Left kidney (tissue), 2 donors: ENCODE data around the gene STOML2. TPM values are rescaled to one million over a fixed set of nuclear protein-coding genes. Genes with fewer than 3 reads are reported as not detected.
A peak's percentile ranks its signal among the peaks of the same experiment; 100 is the strongest.

Source experiments
- DNase-seq: peaks from one replicate; pipeline ENCODE4 v3.0.0-alpha.2; 2013
- polyA plus RNA-seq: library from polyadenylated mRNA; unstranded; fragments of 120-200 nt; gene quantifications from one replicate; pipeline ENCODE4 v1.2.1, GENCODE V29; 2013; ENCODE audit not compliant: insufficient read length

STOML2 gene
- polyA plus RNA-seq, 1 donor: 125 TPM

DNA sequence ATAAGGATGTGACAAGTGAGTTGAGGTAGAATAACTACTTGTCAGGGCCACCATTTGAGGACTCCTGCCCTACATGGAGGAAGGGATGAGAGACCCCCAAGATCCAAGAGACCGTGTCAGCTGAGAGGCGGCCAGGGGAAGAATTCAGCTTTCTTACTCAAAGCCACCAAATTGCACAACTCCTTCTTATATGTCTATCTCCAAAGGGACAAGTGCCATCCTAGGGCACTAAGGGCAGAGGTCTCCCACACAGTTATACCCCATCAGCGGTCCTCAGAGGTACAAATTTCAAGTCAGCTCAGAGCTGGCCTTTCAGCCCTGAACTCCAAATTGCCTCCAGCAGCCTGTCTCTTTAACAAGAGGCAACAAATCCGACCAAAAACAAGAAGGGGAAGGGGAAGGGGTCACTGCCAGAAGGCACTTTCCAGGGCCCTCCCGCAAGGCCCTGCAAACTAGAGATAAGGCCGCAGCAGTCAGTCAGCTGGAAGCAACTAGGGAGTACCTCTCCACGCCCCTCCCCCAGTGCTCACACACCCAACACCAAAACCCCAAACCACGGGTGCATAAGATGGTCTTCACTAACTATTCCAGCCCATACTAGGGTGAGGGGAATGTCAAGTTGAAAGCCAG, 6.1 kb upstream of the STOML2 start:
- DNase-seq: no peak

DNA sequence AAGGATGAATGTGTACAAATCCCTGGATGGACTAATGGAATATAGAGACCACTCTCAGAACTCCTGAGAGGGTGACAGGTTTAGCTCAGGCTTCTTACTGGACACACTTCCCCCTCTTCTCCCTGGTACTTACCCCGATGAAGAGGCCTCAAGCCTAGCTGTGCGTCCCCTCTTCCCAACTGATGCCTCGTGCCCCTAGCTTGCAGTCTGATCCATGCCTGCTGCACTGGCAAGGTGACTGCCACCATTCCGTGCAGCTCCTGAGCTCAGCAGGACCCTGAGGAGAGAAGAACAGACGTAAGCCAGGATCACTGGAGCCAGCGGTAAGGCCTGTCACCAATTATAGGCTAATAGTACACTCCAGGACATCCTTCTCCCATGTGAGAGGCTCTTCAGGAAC, 5.5 kb upstream of the STOML2 start:
- DNase-seq: no peak

DNA sequence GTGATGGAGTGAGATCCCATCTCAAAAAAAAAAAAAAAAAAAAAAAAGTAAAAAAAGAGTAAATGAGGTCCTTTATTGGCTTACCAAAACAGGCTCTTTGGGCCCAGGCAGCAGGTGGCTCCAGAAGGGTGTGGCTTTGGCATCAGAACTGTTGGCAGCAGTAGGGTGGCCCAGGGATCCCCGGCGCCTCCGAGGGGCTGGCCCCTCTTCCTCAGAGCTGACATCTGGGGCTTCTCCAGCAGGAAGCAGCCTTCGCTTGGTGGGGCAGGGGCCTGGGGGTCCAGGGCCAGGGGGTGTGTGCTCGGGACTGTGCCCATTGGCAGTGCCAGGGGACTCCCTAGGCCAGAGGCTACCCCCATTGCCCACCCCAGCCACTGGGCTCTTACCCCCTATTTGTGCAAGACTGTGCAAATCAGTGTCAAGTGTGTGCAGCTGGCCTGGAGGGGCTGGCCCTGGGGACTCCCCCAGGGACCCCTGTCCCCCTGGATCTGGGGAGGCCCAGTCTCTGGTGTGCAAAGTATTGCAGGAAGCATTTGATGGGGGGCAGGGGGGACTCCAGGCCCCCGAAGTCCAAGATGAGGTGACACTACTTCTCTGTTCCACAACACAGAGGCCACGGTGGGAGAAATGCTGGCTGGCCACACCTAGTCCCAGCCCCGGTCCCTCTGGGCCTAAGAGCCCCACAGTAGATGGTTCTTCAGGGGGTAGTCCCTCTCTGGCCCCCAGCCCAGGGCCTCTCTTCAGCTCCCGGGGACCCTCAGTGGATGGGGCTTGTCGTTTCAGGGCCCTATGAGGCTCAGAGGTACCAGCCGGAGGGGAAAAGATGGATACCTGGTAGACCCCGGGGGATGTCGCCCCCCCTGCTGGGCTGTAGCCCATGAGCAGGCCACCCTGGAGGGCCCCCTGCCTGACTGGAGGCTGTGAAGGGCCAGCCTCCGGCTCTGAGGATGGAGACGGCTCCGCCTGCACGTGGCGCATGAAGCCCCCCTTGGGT, 4.7 kb upstream of the STOML2 start:
- no peak for DNase-seq

DNA sequence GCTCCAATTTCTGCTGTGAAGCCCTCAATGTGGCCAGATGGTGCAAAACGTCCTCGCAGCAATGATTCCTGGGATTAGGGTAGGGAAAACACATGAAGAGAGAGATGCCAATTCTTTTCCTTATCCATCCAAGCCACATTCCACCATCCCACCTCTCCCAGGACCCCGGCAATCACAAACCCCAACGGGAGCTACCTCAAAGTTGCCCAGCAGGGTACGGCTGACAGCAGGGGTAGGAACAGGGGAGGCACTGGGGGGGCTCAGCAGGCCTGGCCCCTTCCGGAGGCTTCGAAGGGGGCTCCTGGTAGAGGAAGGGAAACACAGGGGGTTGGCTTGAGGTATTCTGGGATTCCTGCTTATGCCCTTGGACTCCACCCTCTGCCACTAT, 3.4 kb upstream of the STOML2 start:
- DNase-seq: no peak

DNA sequence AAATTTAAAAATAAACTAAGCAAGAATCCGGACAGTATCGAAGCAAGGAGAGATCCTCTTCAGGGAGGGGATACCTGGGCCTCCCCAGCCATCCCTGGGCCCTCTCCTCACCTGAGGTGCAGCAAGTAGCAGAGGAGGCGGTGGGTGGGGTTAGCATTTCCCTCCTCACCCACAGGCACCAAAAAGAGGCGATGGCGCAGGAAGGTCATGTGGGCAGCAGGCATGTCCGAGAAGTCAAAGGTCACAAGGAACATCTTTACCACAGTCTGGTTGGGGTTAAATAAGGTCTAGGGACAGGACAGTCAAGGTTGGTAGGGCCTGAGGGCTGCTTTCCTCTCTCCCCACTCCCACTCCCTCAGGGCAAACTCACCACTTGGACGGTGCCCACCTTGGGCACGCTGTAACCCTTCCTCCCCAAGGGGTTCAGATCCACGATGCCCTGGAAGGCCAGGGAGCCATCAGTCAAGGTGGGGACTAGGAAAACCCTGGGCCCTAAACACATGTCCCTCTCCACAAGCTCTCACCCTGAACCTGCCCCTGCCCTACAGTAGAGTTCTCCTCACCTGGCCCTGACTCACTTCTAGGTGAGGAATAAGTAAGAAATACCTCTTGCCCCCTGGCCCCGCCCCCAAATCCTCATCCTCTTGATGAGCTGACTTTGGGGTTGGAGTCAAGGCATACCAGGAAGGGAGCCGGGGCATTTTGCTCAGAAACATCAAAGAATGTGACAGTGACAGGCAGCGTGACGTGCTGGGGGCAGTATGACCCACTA, 2.8 kb upstream of the STOML2 start:
- DNase-seq: no peak

DNA sequence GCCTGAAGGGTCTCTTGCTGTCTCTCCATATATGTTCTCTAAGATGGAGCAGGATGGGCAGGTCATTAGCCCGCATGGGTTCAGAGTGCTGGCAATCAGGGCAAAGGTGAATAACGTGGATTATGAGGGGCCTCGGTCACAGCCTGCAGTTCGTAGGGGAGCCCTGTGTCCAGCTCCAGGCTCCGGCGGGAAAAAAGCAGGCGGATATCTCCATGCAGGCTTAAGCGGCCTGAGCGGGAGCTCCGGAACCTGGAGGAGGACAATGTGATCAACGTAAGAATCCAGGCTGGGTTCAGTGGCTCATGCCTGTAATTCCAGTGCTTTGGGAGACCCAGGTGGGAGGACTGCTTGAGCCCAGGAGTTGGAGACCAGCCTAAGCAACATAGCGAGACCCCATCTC, 2.2 kb upstream of the STOML2 start:
- DNase-seq: no peak

DNA sequence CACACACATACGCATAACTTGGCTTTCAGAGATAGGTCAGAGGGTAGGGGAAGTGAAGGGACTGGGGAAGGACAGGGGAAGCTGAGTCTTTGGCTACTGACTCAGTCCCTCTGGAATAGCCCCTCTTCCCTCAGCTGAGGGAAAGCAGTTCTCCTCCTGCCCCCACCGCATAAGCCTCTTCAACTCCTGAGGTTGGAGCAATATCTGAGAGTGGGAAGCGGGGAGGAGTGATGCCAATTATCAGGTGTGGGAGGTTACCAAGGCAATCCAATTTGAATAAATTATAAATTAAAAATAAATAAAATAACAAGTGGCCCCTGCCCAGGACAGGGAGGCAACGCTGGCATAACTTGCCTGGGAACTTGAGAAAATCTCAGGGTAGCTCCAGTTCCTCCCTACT, 1.7 kb upstream of the STOML2 start:
- DNase-seq: no peak

DNA sequence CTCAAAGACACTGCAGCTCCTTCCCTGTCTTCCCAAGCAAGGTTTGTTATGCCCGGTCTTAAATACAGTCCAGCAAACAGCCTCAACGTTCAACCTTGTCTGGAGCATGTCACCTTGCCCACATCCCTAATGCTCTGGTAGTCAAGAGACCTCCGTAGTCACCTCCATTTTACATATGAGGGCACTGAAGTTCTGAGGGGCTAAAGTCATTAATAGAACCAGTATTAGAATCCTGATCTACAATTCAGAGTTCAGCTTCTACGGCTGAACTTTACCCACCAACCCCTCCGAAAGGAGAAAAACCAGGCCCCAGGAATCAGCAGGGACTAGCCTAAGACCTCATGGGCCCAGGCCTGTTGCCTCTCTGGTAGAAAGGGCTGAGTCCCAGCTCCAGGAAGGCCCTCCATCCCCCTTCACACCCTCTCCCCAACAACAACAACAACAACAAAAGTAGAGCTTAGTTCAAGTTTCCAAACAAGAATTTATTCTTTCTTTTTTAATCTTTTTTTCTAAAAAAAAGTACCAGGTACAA, 795 bp upstream of the STOML2 start:
- DNase-seq: no peak

DNA sequence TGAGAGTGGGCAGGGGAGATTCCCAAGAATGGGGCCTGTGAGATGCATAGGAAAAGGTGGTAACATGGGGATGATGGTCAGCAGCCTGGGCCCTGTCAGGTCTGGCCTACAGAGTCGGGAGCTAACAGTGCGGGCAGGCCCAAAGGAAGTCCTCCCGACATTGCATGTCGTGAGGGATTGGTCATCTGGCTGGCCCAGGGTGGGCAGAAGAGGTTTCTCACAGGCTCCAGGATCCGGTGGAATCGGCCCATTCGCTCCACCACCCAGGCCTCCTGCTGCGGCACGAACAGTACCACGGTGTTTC, 514 bp downstream of the STOML2 start:
- no peak for DNase-seq

DNA sequence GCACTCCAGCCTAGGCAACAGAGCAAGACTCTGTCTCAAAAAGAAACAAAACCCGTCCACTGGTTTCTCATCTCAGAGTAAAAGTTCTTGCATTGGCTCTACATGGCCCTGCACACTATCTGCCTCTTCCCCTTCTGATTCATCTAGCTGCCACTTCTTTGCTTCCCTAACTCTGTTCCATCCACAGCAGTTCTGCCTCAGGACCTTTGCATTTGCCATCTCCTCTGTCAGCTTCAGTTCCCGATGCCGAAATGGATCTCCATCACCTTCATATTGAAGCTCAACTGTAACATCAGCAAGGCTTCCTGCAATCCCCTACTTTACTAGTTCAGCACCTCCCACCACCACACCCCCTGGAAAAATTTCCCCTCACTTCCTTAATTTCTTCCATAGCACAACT, 5.4 kb downstream of the STOML2 start:
- no peak for DNase-seq

DNA sequence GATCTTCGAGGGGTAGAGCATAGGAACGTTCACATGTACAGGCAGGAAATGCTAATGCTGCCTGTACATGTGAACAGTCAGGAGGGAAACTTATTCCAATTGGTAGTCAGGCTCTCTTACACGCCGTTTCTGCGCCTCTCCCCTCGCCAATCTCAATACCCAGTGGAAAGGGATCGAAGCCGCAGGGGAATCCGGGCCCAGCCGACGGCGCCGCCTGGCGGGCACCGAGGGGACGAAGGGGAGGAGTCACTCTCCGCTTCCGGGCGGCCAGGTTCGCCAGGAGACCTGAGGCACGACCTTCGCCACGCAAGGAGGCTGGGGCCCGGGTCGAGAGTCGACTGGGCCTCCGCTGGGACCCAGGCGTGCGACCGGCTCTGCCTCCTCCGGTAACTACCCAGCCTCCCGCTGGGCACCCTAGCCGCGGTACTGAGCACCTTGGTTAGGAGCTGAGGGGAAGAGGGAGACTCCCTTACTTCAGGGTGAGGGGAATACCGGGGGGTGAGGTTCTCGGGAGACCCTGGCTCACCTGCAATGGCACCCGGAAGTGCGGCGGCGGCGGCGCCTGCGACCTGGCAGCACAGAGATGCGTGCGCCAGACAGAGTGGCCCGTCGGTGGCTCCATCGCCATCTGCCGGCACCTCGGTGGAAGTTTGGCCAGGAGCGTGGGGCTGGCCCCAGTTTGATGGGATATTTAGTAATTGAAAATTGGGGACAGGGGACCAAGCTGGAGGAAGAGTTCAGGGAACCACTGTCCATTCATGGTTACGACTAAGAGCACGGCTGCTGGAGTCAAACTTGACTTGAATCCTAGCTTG, 6.7 kb downstream of the STOML2 start, which contains the start of gene PIGO:
Gene PIGO, minus strand, starts transcription at position 557 of the 815 bp plus-strand sequence. CDS start 1,026 bp downstream, outside the sequence.
- DNase-seq: peak; percentile 78

DNA sequence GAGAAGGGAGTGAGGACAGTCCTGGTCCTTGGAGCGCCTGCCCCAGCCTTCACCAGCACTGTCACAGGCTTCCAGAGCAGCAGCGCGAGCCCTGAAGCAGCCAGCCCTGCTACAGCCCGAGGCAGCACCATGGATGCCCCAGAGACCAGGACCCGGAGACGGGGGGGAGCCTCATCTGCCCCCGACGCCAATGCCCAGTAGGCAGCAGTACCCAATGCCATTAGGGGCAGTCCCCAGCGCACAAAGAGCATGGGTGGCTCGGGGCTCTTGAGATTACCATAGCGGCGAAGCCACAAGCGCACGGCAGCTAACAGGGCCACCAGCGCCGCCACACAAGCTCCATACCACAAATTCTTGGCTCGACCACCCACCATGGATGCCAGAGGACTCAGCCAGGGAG, 11.4 kb downstream of the STOML2 start:
- DNase-seq: no peak

DNA sequence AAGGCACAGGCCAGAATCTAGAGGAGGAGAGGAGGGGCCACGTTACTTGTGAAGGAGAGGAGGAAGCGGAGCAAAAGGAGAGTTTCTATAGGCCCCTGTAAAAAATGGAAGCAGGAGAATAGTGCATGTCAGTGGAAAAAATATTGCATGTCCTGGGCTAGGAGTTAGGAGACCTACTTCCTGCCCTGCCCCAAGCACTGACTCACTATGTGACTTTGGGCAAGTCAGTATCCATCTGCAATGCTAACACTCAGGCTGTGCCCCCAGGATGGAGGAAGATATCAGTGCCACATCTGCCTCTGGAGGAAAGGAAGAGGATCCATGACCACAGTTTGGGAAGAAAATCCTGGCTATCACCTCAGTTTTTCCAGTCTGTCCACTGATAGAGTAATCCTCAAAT, 13.5 kb downstream of the STOML2 start:
- no peak for DNase-seq

DNA sequence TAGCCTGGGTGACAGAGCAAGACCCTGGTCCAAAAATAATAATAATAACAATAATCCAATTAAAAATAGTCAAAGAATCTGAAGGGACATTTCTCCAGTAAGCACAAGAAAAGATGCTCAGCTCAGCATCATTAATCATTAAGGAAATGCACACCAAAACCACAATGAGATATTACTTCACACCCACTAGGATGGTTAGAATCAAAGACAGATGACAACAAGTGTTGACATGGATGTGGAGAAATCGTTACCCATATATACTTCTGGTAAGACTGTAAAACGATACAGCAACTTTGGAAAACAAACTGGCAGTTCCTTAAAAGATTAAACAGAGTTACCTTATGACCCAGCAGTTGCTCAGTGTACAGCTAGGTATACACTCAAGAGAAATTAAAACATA, 17.9 kb downstream of the STOML2 start:
- no peak for DNase-seq

DNA sequence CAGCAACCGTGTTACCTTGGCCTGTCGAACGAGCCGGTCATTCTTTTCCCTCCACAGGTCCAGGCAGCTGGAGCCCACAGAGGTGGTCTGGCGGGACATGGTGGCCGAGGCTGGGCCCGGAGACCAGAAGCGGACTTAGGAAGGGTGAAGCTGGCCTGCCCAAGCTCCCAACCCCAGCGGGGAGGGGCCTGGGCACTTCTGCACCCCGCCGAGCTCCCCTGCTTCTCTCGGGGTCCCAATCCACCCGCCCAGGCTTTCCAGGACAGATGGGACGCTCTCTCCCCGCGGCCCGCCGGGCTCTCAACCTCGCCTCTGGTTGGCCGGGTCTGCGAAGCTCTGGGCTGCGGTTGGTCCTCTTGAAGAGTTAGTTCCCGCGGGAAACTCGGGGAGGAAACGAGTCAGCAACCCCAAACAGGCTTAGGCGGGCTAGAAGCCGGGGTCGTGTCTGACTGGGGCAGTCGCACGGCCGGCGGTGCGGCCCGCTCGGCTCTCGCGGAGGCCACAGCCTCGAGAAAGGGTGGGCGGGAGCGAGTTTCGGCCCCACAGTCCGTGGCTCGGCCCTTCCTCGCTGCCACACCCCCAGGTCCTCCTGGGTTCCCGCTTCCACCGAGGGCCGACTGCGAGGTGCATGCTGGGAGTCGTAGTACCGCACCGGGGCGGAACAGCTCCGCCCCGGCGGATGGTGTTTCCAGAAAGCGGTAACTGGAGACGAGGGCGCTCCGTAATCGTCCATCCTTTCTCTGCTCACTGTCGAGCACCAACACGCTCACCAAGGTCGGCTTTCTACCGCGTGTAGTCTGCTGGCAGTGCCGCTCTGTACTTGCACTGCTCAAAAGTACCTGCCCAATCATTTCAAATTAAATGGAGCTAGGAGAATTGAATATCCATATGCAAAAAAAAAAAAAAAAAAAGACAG, 23.2 kb downstream of the STOML2 start, which contains the start of gene FANCG:
Gene FANCG, minus strand, starts transcription at position 517 of the 916 bp plus-strand sequence. Its CDS starts 418 bp downstream, at position 99.
- DNase-seq: peak; percentile 90

DNA sequence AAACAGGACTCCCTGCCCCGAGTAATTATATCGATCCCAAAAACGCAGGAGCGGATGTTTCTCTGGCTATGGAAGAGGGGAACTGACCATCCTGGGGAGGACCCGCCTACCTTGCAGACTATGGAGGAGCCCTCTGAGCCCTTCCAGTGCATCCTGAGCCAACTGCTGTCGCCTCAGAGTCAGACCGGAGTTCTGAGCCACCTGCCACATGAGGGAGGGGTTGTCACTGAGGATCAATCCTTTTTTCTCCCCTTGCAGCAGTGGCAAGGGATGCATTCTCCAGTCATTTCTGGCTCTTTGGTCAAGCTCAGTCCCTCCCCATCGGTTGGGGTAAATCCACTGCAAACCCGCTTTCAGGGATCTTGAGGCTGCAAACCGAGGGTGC, 23.9 kb downstream of the STOML2 start:
- DNase-seq: no peak

DNA sequence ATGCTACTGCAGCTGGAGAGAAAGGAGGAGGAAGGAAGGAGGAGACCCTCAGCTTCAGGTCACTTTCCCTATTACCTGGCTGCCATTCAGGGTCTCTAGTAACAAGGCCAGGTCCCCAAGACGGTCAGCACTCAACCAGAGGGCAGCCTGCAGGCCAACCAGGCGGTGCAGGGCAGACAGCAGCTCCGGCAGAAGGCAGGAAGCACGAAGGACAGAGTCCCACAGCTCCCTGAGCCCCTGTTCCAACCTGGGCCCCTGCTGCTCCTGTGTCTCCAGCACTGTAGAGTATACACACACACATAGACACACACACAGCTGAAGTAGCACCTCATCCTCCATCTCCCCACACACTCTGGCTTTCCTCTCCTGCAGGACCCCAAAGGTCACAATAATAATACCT, 24.9 kb downstream of the STOML2 start:
- DNase-seq: no peak

DNA sequence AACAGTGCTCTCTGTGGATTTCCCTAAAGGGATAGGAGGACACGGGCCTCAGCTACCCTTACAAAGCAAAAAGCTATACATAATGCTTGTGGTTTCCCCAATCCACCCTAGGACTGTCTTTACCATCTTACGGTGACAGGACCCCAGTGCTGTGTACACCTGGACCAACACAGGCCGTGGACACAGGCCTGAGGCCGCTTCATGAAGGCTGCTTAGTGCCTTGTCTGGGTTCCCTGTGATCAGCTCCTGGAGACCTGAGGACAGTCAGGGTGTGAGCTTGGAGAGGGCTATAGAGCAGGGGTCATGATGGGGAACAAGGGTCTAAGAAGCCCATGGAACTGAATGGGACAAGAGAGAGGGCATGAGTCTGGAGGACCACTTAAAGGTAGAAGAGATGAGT, 26.1 kb downstream of the STOML2 start:
- no peak for DNase-seq

DNA sequence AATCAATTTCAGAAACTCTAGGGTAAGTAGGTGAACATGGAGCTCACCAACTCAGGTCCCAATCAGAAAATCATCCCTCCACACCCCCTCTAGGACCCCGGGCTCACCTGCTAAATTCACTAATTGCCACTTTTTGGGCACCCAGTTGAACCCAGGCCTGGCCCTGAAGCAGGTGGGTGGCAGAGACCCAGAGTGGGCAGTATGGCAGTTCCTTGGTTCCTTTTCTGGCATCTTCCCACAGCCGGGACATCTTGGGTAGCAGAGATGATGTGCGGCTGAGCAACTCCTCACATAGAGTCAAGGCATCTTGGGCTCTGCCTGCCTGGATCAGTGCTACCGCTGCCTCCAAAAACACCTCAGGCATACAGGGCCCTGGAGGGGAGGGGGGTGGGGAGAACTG, 27.6 kb downstream of the STOML2 start:
- DNase-seq: no peak

DNA sequence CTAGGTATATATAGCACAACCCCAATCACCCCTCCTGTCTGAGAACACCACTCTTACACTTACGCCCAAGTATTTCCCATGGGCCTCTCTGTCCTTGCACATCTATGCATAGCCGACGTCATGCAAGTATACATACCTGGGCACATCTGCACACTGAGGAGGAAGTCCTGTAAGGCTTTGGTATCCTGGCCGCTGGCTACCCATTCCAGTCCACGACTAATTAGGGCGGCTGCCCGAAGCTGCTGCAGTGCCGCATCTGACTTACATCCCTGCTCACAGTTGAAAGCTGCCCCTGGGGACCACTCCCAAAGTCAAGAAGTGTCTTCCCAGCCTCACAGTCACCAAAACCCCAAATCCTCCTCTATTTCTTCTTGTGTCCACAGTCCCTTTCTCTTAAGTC, 28.1 kb downstream of the STOML2 start:
- no peak for DNase-seq

DNA sequence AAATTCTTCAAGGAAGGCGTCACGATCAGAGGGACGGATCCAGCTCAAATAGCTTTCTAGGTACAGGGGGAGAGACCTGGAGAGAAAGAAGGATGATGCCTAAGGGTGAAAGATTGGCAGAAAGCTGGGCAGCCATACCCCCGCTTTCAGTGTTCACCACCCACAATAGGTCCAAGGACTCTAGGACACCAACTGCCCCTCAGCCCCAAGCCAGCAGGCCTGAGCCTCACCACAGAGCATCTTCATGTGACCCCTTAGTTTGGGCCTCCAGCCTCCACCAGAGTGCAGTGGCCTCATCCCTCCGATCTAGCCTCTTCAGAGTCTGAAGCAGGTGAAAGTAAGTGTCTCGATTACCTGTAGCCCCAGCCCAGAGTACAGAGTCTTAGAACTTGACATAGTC, 28.8 kb downstream of the STOML2 start:
- DNase-seq: no peak
